ENCODE measurements around the gene ADISSP.

The ADISSP gene

DNA sequence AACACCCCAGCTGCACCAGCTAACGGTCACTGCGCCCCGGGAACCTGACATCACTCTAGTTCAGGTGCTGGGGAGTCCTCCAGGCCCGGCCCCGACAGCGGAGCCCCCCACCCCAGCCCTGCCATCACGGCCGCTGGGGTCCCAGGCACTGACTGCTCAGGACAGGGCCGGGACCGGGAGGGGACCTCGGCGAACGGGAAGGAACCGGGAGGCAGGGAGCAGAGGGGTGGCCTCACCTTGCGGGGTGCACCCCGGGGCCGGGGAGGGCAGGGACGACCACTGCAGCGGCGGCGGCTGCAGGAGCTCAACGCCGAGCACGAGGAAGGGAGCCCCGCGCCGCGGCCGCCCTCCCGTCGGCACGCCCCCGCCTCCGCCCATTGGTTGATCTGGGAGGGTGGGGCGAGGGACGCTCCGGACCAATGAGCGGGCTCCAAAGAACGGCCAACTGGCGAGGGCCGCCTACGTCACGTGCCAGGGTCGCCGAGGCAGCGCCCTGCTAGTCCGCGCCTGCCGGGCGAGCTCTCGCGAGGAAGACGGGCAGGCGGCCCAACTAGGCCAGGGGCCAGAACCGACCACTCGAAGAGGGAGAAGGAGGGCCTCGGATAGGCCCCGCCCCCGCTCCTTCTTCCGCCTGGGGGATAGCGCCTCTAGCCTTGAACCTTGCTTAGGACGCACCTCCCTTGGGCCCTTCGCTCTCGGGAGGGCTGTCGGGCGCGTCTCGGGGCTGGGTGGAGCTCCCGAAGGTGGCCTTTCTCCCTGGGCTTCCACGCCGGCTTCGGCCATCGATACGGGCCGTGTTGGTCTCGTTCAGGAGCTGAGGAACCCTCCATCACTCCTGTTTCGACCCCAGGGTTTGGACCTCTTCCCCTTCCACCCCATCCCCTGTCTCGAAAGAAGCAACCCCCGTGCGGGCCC is at the start of gene ADISSP:
TSS of gene ADISSP (minus strand) at position 327 of the 915 bp plus-strand sequence. CDS start 7,653 bp downstream, outside the sequence.
- DNase-seq: peak; percentile 69 to 85

DNA sequence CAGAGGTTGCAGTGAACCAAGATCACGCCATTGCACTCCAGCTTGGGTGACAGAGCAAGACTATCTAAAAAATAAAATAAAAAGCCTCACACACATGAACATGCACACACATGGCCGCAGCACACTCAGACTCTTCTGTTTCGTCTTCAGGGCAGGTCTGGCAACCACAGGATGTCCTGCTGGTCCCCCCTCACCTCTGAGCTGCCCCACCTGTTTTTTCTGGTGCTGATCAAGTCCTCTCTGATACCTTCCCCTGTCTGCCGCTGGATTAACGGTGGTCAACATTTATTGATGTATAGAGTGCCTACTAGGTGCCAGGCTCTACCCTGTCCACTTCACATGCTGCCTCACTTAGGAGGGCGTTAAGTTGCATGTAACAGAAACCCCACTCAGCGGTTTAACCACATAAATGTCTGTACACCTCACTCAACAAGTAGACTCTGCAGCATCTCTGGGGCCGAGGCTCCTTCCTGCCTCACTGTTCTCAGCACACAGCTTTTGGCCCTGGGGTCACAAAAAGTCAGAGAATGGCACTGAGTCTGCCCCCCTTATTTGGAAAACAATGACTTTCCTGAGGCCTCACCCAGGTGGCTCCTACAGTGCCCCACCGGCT is 48.3 kb upstream of the ADISSP start:
- no peak for DNase-seq

DNA sequence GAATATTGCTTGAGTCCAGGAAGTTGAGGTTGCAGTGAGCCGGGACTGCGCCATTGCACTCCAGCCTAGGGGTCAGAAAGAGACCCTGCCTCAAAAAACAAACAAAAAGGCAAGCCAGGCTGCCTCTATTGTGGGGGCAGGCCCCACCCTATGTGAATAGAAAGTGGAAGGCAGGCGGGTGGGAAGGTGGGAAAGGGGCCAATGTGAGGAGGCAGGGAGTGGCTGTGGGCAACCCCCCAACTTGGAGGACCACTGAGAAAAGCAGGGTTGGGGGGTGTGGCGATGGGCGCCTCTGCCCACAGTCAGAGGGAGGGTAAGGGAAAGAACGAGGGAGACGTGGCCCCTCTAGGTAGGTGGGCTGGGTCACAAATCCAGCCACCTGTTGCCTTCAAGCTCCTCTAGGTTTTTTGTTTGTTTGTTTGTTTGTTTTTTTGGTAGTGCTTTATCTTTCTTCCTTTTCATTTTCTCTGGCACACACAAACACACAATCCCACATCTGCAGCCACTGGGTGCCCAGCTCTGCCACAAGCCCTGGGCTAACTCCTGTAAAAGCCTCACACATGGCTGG is 47.5 kb upstream of the ADISSP start:
- DNase-seq: no peak

DNA sequence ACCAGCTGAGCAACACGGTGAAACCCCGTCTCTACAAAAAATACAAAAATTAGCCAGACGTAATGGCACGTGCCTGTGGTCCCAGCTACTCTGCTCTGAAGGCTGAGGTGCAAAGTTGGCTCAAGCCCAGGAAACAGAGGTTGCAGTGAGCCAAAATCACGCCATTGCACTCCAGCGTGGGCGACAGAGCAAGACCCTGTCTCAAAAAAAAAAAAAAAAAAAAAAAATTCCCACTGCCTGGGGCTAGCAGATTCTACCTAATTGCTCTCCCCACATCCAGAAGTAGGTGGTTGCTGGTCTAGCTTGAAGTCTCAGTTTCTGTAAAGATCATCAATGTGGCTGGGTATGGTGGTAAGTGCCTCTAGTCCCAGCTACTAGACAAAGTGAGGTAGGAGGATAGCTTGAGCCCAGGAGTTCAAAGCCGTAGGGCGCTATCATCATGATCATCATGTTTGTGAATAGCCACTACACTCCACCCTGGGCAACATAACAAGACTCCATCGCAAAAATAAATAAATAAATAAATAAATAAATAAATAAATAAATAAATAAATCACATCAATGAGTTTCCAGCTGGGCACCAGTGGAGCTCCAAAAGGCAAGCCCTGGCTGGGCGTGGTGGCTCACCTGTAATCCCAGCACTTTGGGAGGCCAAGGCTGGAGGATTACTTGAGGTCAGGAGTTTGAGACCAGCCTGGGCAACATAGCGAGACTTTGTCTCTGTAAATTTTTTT is 46.5 kb upstream of the ADISSP start:
- DNase-seq: no peak

DNA sequence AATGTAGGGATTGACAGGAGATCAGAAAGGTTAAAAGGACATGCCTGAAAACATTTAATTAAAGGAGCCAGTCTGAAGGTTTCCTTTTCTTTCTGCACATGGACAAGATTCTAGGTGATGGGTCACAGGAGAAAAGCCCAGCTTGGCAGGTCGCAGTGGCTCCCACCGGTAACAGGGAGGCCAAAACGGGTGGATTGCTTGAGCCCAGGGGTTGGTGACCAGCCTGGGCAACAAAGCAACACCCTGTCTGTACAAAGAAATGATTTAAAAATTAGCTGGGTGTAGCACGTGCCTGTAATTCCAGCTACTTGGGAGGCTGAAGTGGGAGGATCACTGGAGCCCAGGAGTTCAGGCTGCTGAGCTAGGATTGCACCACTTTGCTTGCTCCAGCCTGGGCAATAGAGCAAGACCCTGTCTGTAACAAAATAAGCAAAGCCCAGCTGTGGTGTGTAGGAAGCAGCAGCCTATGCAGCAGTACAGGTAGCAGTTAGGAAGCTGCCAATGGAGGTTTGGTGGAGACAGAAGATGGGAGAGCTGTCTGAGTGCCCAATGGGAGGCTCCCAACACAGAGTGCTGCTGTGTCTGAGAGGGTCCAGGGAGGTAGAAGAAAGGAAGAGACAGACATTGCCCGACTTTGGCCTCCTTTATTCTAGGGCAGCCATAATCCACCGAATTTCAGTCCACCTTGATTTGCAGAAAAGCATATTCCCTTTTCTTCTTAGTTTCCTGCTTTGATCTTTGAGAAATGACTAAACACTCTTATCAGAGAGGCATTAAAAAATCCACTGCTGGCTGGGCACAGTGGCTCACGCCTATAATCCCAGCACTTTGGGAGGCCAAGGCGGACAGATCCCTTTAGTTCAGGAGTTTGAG is 45.7 kb upstream of the ADISSP start:
- DNase-seq: no peak

DNA sequence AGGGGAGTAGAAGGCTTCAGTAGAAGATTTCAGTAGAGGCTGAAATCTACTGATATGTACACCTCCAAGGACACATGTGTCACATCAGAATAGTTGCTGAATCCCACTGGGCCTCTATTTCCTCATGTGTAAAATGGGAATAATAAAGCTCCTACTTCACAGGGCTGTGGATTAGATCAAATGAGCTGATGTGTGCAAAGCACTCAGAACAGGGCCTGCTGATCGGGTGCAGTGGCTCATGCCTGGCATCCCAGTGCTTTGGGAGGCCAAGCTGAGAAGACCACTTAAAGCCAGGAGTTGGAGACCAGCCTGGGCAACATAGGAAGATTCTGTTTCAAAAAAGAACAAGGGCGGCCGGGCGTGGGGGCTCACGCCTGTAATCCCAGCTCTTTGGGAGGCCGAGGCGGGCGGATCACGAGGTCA is 44.7 kb upstream of the ADISSP start:
- DNase-seq: no peak

DNA sequence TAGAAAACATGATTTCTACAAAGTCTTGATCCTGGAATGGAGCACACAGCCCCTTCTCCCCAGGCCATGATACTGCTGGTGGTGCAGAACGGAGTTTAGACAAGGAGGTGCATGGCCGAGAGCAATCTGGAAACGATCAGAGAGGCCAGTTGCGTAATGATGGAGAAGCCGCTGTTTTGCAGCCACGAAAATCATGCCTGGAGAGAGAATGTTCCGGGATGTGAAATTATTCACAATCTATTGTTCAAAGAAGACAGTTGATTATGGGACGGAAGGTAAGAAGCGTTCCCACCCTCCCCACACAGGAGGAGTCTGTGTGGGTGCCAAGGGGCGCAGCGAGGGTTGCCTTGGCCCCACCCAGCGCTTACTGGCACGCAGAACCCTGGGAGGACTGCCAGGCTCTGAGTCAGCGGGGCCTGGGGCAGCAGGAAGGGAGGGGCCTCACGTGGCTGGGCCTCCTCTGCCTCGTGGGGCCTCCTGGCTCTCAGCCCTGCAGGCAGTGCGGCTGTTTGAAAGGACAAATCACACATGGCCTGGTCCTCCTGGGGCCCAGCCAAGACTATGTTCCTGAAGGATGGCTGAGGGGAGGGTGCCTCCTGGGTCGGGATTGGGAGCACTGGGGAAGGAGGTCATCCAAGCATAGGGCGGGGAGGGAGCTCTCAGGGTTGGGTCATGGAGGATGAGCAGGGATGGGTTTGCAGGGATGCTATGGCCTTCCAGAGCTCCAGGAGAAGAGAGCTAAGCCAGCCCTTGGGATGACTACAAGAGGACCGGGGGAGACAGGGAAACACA is 44.1 kb upstream of the ADISSP start:
- peak; percentile 89 to 97 for DNase-seq

DNA sequence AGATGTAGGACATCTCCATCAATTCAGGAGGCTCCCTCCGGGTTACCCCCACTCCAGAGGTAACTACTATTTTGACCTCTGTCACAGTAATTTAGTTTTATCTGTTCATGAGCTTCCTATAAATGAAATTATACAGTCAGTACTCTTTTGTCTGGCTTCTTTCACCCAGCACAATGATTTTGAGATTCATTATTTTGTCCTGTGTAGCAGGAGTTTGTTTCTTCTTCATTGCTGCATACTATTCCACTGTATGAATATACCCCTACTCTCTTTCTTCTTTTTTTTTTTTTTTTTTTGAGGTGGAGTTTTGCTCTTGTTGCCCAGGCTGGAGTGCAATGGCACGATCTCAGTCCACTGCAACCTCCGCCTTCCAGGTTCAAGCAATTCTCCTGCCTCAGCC is 41.0 kb upstream of the ADISSP start:
- DNase-seq: no peak

DNA sequence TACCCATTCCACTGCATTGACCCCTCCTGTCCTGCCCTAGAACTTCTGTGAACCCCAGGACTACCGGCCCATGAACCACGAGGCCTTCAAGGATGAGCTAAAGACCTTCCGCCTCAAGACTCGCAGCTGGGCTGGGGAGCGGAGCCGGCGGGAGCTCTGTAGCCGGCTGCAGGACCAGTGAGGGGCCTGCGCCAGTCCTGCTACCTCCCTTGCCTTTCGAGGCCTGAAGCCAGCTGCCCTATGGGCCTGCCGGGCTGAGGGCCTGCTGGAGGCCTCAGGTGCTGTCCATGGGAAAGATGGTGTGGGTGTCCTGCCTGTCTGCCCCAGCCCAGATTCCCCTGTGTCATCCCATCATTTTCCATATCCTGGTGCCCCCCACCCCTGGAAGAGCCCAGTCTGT is 37.2 kb upstream of the ADISSP start:
- DNase-seq: no peak

DNA sequence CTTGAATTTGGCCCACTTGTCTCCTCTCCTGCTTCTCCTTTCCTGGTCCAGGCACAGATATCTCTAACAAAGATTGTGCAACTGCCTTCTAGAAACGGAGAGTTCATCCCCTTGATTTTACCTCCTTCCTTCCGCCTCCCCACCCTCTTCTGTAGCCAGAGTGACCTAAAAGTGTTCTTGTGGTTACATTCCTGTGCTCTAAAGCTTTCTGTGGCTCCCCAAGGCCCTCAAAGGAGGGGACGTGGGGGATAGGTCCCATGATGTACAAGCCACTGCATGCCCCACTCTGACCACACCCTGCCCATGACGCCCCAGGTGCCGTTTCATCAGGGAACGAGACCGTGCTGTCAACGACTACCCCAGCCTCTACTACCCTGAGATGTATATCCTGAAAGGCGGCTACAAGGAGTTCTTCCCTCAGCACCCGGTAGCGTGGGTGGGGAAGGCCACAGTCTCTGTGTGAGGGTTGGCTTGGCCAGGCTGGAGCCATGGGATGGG is 36.8 kb upstream of the ADISSP start:
- no peak for DNase-seq

DNA sequence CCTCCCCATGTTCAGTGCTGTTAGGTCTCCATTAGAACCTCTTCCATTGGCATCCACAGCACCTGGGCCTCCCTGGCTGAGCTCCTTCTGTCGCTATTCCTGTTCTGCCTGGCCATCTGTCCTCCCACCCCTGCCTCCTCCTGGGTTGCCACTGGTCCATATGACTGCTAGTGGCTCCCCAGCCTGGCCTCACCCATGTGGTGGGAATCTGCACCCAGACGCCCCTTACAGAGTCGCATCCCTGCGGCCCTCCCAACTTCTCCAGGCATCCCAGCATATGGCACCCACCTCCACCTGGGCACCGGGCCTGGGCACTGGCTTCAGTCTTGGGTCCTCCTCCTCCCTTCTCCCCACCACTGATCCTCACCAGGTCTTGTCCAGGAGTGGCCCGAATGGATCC is 36.3 kb upstream of the ADISSP start:
- DNase-seq: no peak

DNA sequence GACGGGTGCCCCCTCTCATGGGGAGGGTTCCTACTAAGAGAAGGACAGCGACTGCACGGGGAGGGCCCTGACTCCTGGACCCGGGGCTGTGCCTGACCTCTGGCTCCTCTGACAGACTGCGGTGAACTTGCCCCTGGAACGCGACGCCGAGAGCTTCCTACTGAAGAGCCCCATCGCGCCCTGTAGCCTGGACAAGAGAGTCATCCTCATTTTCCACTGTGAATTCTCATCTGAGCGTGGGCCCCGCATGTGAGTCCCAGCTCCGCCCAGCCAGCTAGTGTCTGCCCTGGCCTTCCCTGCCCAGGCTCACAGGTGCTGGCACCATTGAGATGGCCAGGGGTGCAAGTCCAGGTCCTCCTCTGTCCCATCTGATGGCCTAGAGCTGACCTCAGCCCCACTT is 35.7 kb upstream of the ADISSP start:
- DNase-seq: no peak

DNA sequence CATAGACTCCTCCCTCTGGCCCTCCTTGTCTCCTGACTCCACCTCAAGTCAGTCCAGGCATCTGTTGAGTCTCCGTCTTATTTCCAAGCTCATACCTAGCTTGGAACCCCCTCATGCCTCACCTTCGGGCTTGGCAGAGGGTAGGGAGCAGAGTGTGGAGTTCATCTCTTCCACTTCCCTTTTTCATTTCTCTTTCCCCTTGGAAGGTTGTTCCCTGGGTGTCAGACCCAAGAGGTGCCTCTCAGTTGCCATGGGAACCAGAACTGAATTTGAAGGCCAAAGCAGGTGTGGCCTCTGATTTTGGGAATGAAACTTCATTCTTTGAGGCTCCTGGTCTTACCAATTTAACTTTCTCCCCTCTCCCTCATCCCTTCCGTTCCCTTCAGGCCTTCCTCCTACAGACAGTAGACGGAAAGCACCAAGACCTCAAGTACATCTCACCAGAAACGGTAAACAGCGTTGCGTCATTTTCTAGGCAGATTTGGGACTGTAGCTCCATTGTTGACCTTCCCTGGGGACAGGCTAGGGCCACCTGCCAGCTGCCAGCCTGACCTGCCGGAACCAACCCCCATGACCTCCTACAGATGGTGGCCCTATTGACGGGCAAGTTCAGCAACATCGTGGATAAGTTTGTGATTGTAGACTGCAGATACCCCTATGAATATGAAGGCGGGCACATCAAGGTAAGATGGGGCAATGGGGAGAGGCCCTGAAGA is 35.1 kb upstream of the ADISSP start:
- no peak for DNase-seq

DNA sequence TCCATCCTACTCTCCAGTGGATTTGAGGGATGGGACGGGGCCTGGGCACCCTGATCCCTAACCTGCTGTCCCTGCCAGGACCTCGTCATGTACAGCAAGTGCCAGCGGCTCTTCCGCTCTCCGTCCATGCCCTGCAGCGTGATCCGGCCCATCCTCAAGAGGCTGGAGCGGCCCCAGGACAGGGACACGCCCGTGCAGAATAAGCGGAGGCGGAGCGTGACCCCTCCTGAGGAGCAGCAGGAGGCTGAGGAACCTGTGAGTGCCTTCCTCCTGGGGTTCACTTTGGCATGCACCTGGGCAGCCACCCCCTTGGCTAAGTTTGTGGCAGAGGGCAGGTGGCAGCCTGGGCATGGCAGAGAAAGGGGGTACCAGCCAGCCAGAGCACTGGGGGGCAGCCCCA is 34.3 kb upstream of the ADISSP start:
- DNase-seq: no peak

DNA sequence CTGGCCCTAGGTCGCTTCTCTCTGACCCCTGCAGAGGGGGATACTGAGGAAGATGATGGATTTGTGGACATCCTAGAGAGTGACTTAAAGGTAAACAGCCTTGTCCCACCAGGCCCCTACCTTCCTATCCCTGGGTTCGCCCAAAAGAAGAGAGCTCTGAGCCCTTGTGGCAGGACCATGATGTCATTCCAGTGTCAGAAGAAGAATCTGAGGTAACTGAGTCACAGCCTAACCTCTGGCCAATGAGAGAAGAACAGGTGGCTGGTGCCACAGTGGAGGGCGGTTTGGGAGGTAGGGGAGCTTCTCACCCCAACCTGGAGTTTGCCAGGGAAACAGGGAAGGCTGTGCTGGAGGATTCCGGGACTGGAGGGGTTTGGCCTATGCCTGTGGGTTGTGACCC is 33.7 kb upstream of the ADISSP start:
- DNase-seq: no peak

DNA sequence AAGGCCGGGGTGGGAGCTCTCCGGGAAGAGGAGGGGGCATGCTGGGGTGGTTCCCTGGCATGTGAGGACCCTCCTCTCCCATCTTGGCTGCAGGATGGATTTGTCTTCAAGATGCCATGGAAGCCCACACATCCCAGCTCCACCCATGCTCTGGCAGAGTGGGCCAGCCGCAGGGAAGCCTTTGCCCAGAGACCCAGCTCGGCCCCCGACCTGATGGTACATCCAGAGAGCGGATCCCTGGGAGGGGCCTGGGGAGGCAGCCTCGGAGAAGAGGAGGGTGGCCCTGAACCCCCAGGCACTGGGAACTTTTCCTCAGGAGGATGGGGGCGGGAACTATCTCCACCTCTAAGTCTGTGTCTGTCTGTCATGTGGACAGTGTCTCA is 33.3 kb upstream of the ADISSP start:
- no peak for DNase-seq

DNA sequence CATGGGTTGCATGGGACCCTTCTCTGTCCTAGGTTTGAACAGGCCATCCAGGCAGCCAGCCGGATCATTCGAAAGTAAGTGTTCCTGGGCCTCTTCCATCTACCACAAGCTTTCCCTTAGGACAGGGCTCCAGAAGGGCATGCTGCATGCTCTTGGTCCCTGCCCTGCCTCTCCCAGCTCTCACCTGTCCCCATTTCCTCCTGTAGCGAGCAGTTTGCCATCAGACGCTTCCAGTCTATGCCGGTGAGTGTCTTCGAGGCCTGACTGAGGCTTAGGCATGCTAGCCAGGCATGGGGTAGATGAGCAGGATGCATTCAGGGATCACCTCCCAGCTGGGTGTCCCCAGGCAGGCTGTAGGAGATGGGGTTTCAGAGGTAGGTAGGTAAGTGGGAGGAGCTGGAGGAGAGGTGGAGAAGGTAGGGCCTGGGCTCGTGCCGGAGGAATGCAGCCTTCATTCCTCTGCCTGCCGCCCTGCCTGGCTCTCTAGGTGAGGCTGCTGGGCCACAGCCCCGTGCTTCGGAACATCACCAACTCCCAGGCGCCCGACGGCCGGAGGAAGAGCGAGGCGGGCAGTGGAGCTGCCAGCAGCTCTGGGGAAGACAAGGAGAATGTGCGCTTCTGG is 32.8 kb upstream of the ADISSP start:
- DNase-seq: no peak

DNA sequence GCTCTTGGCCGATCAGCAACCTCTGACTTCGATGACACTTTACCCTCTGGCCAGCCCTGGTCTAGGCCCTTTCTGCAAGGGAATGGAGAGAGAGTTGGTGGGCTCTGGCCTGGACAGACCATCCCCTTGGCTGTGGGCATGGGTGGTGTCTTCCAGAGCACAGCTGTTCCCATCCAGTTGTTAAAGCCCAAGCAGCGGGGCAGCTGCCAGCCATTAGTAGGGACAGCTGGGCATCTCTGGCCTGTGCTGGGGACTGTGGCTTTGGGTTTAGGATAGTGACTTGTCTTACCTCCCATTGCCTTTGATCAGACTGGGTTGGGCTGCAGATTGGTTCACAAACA is 31.3 kb upstream of the ADISSP start:
- no peak for DNase-seq

DNA sequence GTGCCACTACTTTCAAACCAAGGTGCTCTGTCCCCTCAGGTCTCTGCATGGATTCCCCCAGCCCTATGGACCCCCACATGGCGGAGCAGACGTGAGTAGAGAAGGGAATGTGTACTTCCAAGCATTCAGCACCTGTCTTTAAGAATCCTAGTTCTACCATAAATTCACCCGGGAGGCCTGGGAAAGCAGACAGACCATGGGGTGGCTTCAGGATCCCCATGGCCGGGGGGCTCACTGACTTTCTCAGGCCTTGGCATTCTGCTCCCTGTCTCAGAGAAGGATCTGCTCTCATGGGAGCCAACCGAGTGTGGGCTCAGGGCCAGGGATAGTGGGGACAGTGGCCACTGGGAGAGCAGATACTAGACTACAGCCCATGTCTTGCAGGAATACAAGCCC is 30.8 kb upstream of the ADISSP start:
- DNase-seq: no peak

All from cerebellar nuclear complex (tissue), 1 donor.